AG04450 (cell line): ENCODE data around the gene DOCK4. TPM values are rescaled to one million over a fixed set of nuclear protein-coding genes. Genes with fewer than 3 reads are reported as not detected.
"Not testable (repeated sequence)": the region's sequence is repeated elsewhere in the genome, so short reads cannot be mapped to it uniquely, and the experiment has no call there.

Experiments
- CTCF ChIA-PET: fragments of 300-600, 350-600 bp; formaldehyde crosslinking; extraction: SDS; loops from one replicate; lab custom pipeline; 2022; ENCODE audit warnings: antibody characterized with exemption, inconsistent platforms; lab: Charles Lee
- POLR2A ChIA-PET: fragments of 350-600 bp; formaldehyde crosslinking; extraction: SDS; loops from one replicate; lab custom pipeline; 2021; ENCODE audit warnings: antibody characterized with exemption, inconsistent platforms; lab: Yijun Ruan, JAX
- DNase-seq: peaks from one replicate; pipeline ENCODE4 v3.0.0-alpha.2; 2011; ENCODE audit warnings: low read depth, low spot score
- H3K27ac ChIP-seq: one replicate; pipeline ENCODE4 v1.5.1; 2012; ENCODE audit warnings: low read depth, low read length, control low read depth
- H3K27me3 ChIP-seq: one replicate; pipeline ENCODE4 v1.6.0; 2012; ENCODE audit warnings: low read length; ENCODE audit not compliant: control insufficient read depth, insufficient read depth
- H3K4me3 ChIP-seq: 2 replicates; pipeline ENCODE4 v1.5.1; 2011; ENCODE audit warnings: mild to moderate bottlenecking, low read depth, low read length, control low read depth
- H3K9me3 ChIP-seq: 2 replicates; pipeline ENCODE4 v1.5.1; 2012; ENCODE audit warnings: low read length; ENCODE audit not compliant: control insufficient read depth, insufficient read depth
- CTCF ChIP-seq: IDR thresholded peaks from 2 replicates; pipeline ENCODE4 v1.5.1; 2011; ENCODE audit warnings: low read depth, low read length, control low read depth, inconsistent platforms
- polyA plus RNA-seq: library from polyadenylated mRNA; depleted of rRNA; stranded (reverse); fragments of >200 nt; gene quantifications from 2 replicates; pipeline ENCODE4 v1.2.3, GENCODE V29; 2011

The DOCK4 gene
- polyA plus RNA-seq, 1 experiment = 12.6 TPM

- CTCF ChIA-PET = no interaction called here
- Histone ChIP-seq H3K27ac (no peak overlapping the region), H3K9me3 (no peaks in the 10 kb centered on the region), H3K4me3 (no peak overlapping the region), H3K27me3 (no peaks in the 10 kb centered on the region)
- no peak for TF ChIP-seq CTCF
- DNase-seq = no peak
- POLR2A ChIA-PET = no interaction called here
These were observed 74.0 kb downstream of the DOCK4 start for GRCh38 chr7:112132051-112132694.

GRCh38 chr7:112130729-112131410, 75.3 kb downstream of the DOCK4 start:
- TF ChIP-seq CTCF = no peak
- Histone ChIP-seq H3K9me3 (no peaks in the 10 kb centered on the region), H3K27me3 (no peaks in the 10 kb centered on the region), H3K4me3 (no peak overlapping the region), H3K27ac (no peak overlapping the region)
- POLR2A ChIA-PET = no interaction called here
- CTCF ChIA-PET = no interaction called here
- DNase-seq = no peak

- DNase-seq = no peak
- no peaks in the 10 kb centered on the region for H3K27me3 ChIP-seq
- H3K27ac ChIP-seq = no peak overlapping the region
- POLR2A ChIA-PET = no interaction called here
- CTCF ChIA-PET = no interaction called here
- H3K9me3 ChIP-seq = no peaks in the 10 kb centered on the region
- TF ChIP-seq CTCF = no peak
- no peak overlapping the region for H3K4me3 ChIP-seq
These were observed 76.4 kb downstream of the DOCK4 start for GRCh38 chr7:112129655-112130323.

- POLR2A ChIA-PET, H3K27me3 ChIP-seq, H3K4me3 ChIP-seq, H3K27ac ChIP-seq, CTCF ChIA-PET, DNase-seq, H3K9me3 ChIP-seq: not testable (repeated sequence)
These were observed 77.5 kb downstream of the DOCK4 start for GRCh38 chr7:112128461-112129425.

GRCh38 chr7:112128041-112128440, 78.2 kb downstream of the DOCK4 start:
- H3K27me3 ChIP-seq, H3K4me3 ChIP-seq, DNase-seq, H3K9me3 ChIP-seq, H3K27ac ChIP-seq, CTCF ChIA-PET: not testable (repeated sequence)
- POLR2A ChIA-PET = interaction anchor here (0.6 kb wide), 1 partner anchor 72 kb away, joined by 3 read pairs; no protein-coding TSS in a partner anchor
